HuH-7 (cell line): ENCODE measurements around the gene EFCAB6.

Experiments used
- DNase-seq: peaks from one replicate; pipeline ENCODE4 v3.0.0; 2011; ENCODE audit warnings: low spot score

EFCAB6 gene

GRCh38 chr22:43812149-43812842, at the start of gene EFCAB6:
Gene EFCAB6 (minus strand): TSS chr22:43812305. CDS start chr22:43782318, 29,987 bp downstream.
- peak; percentile 56 for DNase-seq

- DNase-seq = no peak
Observed at GRCh38 chr22:43861529-43861928, 49.4 kb upstream of the EFCAB6 start.

GRCh38 chr22:43860831-43861230, 48.7 kb upstream of the EFCAB6 start:
- no peak for DNase-seq

- DNase-seq = no peak
Observed at GRCh38 chr22:43860126-43860525, 48.0 kb upstream of the EFCAB6 start.

- no peak for DNase-seq
Observed at GRCh38 chr22:43859621-43860020, 47.5 kb upstream of the EFCAB6 start.

- DNase-seq = no peak
Observed at GRCh38 chr22:43859176-43859575, 47.1 kb upstream of the EFCAB6 start.

GRCh38 chr22:43858156-43858895, 46.2 kb upstream of the EFCAB6 start:
- no peak for DNase-seq

GRCh38 chr22:43857367-43857766, 45.3 kb upstream of the EFCAB6 start:
- DNase-seq = no peak

GRCh38 chr22:43855431-43855830, 43.3 kb upstream of the EFCAB6 start:
- DNase-seq = no peak

- no peak for DNase-seq
Observed at GRCh38 chr22:43854786-43855271, 42.7 kb upstream of the EFCAB6 start.

- DNase-seq = no peak
Observed at GRCh38 chr22:43854121-43854785, 42.1 kb upstream of the EFCAB6 start.

GRCh38 chr22:43853328-43853931, 41.3 kb upstream of the EFCAB6 start:
- no peak for DNase-seq

- no peak for DNase-seq
Observed at GRCh38 chr22:43852573-43853327, 40.6 kb upstream of the EFCAB6 start.

GRCh38 chr22:43851979-43852307, 39.8 kb upstream of the EFCAB6 start:
- DNase-seq = no peak

GRCh38 chr22:43851058-43851978, 39.2 kb upstream of the EFCAB6 start:
- no peak for DNase-seq

GRCh38 chr22:43850529-43850928, 38.4 kb upstream of the EFCAB6 start:
- DNase-seq = no peak

- DNase-seq = no peak
Observed at GRCh38 chr22:43849731-43850130, 37.6 kb upstream of the EFCAB6 start.

GRCh38 chr22:43848366-43849171, 36.5 kb upstream of the EFCAB6 start:
- DNase-seq = peak; percentile 66

GRCh38 chr22:43847376-43848289, 35.5 kb upstream of the EFCAB6 start:
- DNase-seq = no peak
